Tibial artery (tissue), 4 donors: ENCODE measurements around the gene RAB40B.

Experiments
- DNase-seq, 2 donors: peaks; one replicate each; pipeline ENCODE4 v3.0.0-alpha.2; 2019
- H3K27ac ChIP-seq, 2 donors: fragments of 200-600 bp; sonication (generic) in 1 of 2; 1 replicate in 1 of 2; 2 replicates in 1 of 2; pipeline ENCODE4 v1.5.1; 2018 to 2019; ENCODE audit warnings: mild to moderate bottlenecking in 1 of 2
- H3K27me3 ChIP-seq, 2 donors: fragments of 200-600 bp; sonication (generic) in 1 of 2; one replicate each; pipeline versions ENCODE4 v1.5.1 to v1.6.0; 2016 to 2019
- H3K36me3 ChIP-seq, 3 donors: fragments of 200-600 bp; sonication (generic) in 2 of 3; one replicate each; pipeline ENCODE4 v1.5.1; 2016 to 2019; ENCODE audit warnings: mild to moderate bottlenecking in 2 of 3
- H3K4me1 ChIP-seq, 4 donors: fragments of 200-600 bp; sonication (generic) in 2 of 4; 1 replicate in 3 of 4; 2 replicates in 1 of 4; pipeline ENCODE4 v1.5.1; 2016 to 2019
- H3K4me3 ChIP-seq, 2 donors: fragments of 200-600 bp; sonication (generic) in 1 of 2; 1 replicate in 1 of 2; 2 replicates in 1 of 2; pipeline ENCODE4 v1.5.1; 2018 to 2019; ENCODE audit warnings: mild to moderate bottlenecking in 2 of 2
- H3K9me3 ChIP-seq, 3 donors: fragments of 200-600 bp; sonication (generic) in 1 of 3; one replicate each; pipeline ENCODE4 v1.5.1; 2016 to 2019
- intact Hi-C: fragments of 100-400 bp; cut with DNase I; formaldehyde crosslinking; loops from one replicate; pipeline ENCODE4 v1.15.0; 2023; ENCODE audit warnings: low total_unique reads
- TF ChIP-seq, protein P1 (sequence below), 2 experiments: fragments of 200-600 bp in 1 of 2; fragments of 450-650 bp in 1 of 2; IDR thresholded peaks; one replicate each; pipeline ENCODE4 v1.5.1; 2017 to 2019; ENCODE audit warnings: antibody characterized with exemption in 2 of 2, mild to moderate bottlenecking in 1 of 2, moderate library complexity in 1 of 2

RAB40B gene

DNA sequence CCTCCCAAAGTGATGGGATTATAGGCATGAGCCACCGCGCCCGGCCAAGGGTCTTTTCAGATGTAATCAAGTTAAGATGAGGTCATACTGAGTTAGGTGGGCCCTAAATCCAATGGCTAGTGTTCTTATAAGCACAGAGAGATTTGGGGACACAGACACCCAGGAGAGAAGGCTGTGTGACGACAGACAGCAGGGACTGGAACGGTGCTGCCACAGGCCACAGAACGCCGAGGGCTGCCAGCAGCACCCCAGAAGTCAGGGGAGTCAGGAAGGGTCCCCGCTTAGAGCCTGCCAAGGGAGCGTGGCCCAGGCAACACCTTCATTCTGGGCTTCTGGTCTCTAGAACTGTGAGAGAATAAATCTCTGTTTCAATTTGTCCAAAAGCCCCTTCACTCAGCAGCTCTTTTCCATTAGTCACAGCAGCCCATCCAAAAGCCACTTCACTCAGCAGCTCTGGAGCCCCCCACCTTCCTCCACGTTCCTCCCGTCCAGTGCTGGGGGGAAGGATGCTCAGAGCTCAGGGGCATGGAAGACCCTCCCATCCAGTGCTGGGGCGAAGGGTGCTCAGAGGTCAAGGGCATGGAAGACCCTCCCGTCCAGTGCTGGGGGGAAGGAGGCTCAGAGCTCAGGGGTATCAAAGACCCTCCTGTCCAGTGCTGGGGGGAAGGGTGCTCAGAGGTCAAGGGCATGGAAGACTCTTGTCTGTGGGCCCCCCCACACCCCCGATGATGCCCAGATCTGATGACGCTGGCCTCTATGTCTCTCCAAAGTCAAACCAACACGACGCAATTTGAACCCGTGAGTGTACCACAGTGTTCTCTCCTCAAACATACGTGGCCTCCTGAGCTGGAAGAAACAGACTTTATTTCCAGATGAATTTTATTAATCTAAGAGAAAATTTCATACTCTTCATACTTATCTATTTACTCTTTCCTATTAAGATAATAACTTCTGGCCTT lies 11.9 kb downstream of the RAB40B start:
- no peak overlapping the region for H3K27ac ChIP-seq
- H3K4me1 ChIP-seq: peaks cover 0 to 8% (median 0%) of the 10 kb centered on the region in 4 donors
- no peak overlapping the region for H3K4me3 ChIP-seq
- no peaks in the 10 kb centered on the region for H3K27me3 ChIP-seq
- peaks cover 0 to 3% (median 2%) of the 10 kb centered on the region in 3 donors for H3K9me3 ChIP-seq
- no peak for DNase-seq
- H3K36me3 ChIP-seq: peaks cover 0 to 6% (median 0%) of the 10 kb centered on the region in 3 donors
- intact Hi-C loops: no loop called here
- TF ChIP-seq, protein P1, sequence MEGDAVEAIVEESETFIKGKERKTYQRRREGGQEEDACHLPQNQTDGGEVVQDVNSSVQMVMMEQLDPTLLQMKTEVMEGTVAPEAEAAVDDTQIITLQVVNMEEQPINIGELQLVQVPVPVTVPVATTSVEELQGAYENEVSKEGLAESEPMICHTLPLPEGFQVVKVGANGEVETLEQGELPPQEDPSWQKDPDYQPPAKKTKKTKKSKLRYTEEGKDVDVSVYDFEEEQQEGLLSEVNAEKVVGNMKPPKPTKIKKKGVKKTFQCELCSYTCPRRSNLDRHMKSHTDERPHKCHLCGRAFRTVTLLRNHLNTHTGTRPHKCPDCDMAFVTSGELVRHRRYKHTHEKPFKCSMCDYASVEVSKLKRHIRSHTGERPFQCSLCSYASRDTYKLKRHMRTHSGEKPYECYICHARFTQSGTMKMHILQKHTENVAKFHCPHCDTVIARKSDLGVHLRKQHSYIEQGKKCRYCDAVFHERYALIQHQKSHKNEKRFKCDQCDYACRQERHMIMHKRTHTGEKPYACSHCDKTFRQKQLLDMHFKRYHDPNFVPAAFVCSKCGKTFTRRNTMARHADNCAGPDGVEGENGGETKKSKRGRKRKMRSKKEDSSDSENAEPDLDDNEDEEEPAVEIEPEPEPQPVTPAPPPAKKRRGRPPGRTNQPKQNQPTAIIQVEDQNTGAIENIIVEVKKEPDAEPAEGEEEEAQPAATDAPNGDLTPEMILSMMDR (IDR thresholded peaks at IDR 0.05): no peak

DNA sequence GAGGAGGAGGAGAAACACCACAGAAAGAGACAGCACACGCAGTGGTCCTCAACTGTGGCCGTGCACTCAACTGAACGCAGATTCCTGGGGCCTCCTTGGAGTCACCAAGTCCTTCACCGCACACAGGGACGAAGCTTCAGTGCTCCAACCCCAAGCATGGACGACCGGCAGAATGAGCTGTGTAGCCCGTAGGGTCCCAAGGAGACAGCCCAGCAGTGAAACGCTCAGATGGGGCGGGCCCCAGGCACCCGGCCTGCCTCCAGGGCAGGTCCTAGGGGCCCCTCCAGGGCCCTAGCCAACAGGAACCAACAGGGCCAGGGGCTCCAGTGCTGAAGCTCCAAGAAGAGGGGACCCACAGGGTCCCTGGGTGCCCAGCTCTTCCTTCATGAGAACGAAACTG lies 13.2 kb downstream of the RAB40B start:
- H3K4me3 ChIP-seq: no peak overlapping the region
- DNase-seq: no peak
- no peaks in the 10 kb centered on the region for H3K27me3 ChIP-seq
- no peak overlapping the region for H3K27ac ChIP-seq
- intact Hi-C loops: no loop called here
- peaks cover 0 to 8% (median 0%) of the 10 kb centered on the region in 4 donors for H3K4me1 ChIP-seq
- TF ChIP-seq, protein P1 (IDR thresholded peaks at IDR 0.05): no peak
- H3K36me3 ChIP-seq: peaks cover 0 to 3% (median 0%) of the 10 kb centered on the region in 3 donors
- H3K9me3 ChIP-seq: peaks cover 3 to 8% (median 4%) of the 10 kb centered on the region in 3 donors

DNA sequence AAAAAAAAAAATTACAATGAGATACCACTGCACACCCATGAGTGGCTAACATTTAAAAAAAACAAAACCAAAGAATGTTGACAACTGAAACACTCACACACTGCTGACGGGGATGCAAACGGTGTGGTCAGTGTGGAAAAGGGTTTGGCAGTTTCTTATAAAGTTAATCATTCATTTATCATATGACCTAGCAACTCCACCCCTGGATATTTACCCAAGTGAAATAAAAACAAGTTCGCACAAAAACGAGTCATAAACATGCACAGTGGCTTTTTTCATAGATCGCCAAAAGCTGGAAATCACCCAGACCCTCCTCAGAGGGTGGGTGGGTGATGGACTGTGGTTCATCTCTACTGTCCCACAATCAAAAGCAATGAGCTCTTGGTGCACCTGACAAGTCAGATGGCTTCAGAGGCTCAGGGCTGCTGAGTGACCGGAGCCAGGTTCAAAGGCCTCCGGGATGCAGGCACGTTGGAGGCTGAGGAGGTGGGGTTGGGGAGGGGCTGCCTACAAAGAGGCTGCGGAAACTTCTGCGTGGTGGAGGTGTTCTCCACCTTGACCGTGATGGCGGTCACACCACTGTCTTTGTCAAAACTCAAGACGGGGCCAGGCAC lies 14.2 kb downstream of the RAB40B start:
- no peak overlapping the region for H3K27ac ChIP-seq
- no peak for DNase-seq

DNA sequence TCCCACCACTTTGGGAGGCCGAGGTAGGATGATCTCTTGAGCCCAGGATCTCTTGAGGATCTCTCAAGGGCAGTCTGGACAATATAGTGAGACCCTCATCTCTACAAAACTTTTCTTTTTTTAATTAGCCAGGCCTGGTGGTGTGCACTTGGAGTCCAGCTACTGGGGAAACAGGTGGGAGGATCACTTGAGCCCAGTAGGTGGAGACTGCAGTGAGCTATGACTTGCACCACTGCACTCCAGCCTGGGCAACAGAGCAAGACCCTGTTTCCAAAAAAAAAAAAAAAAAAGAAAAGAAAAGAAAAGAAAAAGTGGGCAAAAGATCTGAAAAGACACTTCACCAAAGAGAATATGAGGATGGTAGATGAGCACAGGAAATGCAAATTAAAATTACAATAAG lies 15.0 kb downstream of the RAB40B start:
- H3K27me3 ChIP-seq: no peaks in the 10 kb centered on the region
- no peak overlapping the region for H3K4me3 ChIP-seq
- H3K36me3 ChIP-seq: peaks cover 0 to 3% (median 0%) of the 10 kb centered on the region in 3 donors
- intact Hi-C loops: no loop called here
- peaks cover 0 to 4% (median 0%) of the 10 kb centered on the region in 4 donors for H3K4me1 ChIP-seq
- TF ChIP-seq, protein P1 (IDR thresholded peaks at IDR 0.05): no peak
- no peak overlapping the region for H3K27ac ChIP-seq
- no peak for DNase-seq
- peaks cover 3 to 8% (median 4%) of the 10 kb centered on the region in 3 donors for H3K9me3 ChIP-seq

More for the DNA sequence above, 14.2 kb downstream of the RAB40B start:
- H3K36me3 ChIP-seq: peaks cover 0 to 3% (median 0%) of the 10 kb centered on the region in 3 donors
- no peak overlapping the region for H3K4me3 ChIP-seq
- TF ChIP-seq, protein P1 (IDR thresholded peaks at IDR 0.05): no peak
- H3K27me3 ChIP-seq: no peaks in the 10 kb centered on the region
- H3K4me1 ChIP-seq: peaks cover 0 to 6% (median 0%) of the 10 kb centered on the region in 4 donors
- H3K9me3 ChIP-seq: peaks cover 3 to 8% (median 4%) of the 10 kb centered on the region in 3 donors
- intact Hi-C loops: no loop called here

DNA sequence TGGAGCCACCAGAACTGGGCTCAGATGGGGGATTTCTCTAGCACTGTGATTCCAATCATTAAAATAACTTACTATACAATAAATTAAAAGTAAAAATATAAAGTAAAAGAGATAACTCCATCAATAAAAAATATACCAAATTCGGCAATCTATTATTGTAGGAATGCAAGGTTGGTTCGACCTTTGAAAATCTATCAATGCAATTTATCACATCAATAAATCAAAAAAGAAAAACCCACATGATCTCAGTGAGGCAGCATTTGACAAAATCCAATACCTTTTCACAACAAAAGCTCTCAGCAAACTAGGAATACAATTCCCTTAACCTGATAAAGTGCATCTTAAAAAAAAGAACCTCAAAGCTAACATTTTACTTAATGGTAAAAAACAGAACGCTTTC lies 17.0 kb downstream of the RAB40B start:
- H3K4me1 ChIP-seq: peaks cover 0 to 4% (median 0%) of the 10 kb centered on the region in 4 donors
- H3K27ac ChIP-seq: no peak overlapping the region
- TF ChIP-seq, protein P1 (IDR thresholded peaks at IDR 0.05): no peak
- peaks cover 3 to 8% (median 4%) of the 10 kb centered on the region in 3 donors for H3K9me3 ChIP-seq
- DNase-seq: no peak
- no peak overlapping the region for H3K4me3 ChIP-seq
- intact Hi-C loops: no loop called here
- H3K27me3 ChIP-seq: no peaks in the 10 kb centered on the region
- H3K36me3 ChIP-seq: peaks cover 0 to 3% (median 0%) of the 10 kb centered on the region in 3 donors
